NB4 (cell line): ENCODE results near the gene SLC26A9.
"Not testable (repeated sequence)": the region's sequence is repeated elsewhere in the genome, so short reads cannot be mapped to it uniquely, and the experiment has no call there.

Experiments
- DNase-seq: peaks from one replicate; pipeline ENCODE4 v3.0.0; 2010; ENCODE audit warnings: low read depth
- H3K4me3 ChIP-seq: one replicate; pipeline ENCODE4 v1.5.1; 2011; ENCODE audit warnings: mild to moderate bottlenecking, low read depth, low read length, moderate library complexity
- CTCF ChIP-seq: IDR thresholded peaks from one replicate; pipeline ENCODE4 v1.5.1; 2012; ENCODE audit warnings: low read depth, low read length
- MYC ChIP-seq: IDR thresholded peaks from 2 replicates; pipeline ENCODE4 v1.6.1; 2011; ENCODE audit warnings: low read depth, low read length
- POLR2A ChIP-seq: IDR thresholded peaks from 2 replicates; pipeline ENCODE4 v1.6.1; 2011; ENCODE audit warnings: mild to moderate bottlenecking; ENCODE audit not compliant: insufficient read length; ENCODE audit errors: extremely low read depth
- TF ChIP-seq, protein P1 (sequence below): IDR thresholded peaks from 2 replicates; pipeline ENCODE4 v1.6.1; 2011; ENCODE audit warnings: low read depth, low read length

SLC26A9 gene

GRCh38 chr1:205883792-205884191, 59.5 kb downstream of the SLC26A9 start:
- no peak for TF ChIP-seq CTCF
- TF ChIP-seq POLR2A: no peak
- TF ChIP-seq, protein P1, sequence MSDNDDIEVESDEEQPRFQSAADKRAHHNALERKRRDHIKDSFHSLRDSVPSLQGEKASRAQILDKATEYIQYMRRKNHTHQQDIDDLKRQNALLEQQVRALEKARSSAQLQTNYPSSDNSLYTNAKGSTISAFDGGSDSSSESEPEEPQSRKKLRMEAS: no peak
- TF ChIP-seq MYC: no peak
- no peak for DNase-seq

DNA sequence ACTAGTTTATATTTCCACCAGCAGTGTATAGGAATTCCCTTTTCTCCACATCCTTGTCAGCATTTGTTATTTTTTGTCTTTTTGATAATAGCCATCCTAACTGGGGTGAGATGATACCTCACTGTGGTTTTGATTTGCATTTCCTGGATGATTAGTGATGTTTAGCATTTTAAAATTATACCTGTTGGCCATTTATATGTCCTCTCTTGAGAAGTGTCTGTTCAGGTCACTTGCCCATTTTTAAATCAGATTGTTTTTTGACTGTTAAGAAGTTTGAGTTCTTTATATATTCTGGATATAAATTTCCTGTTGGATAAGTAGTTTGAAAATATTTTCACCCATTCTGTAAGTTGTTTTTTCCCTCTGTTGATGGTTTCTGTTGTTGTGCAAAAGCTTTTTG, 62.3 kb downstream of the SLC26A9 start:
- no peak for DNase-seq
- TF ChIP-seq, protein P1: no peak
- TF ChIP-seq MYC: no peak
- TF ChIP-seq CTCF: no peak
- no peak for TF ChIP-seq POLR2A

More at GRCh38 chr1:205883792-205884191, 59.5 kb downstream of the SLC26A9 start:
- no peak overlapping the region for H3K4me3 ChIP-seq

DNA sequence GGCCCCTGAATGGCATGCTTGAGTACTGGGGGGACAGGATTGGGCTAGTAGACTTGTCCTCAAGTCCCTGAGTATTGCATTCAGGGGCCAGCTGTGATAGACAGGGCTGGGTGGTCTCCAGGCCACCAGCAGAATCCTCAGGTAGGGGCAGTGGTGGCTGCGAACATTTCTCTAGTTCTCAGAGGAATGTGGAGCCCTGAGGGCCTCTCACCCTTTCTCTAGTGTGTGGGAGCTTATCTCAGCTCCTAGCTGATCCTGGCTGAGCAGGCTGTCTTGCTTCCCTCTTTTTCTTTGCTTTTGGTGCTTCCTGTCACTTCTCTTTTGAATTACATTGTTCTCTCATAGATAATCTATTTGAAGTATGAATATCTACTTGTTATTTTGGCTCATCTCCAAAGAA, 63.3 kb downstream of the SLC26A9 start:
- DNase-seq: no peak
- TF ChIP-seq, protein P1: no peak
- H3K4me3 ChIP-seq: no peak overlapping the region

More for the DNA sequence above, 62.3 kb downstream of the SLC26A9 start:
- H3K4me3 ChIP-seq: no peak overlapping the region

- H3K4me3 ChIP-seq: no peak overlapping the region
- TF ChIP-seq, protein P1: no peak
- TF ChIP-seq CTCF: no peak
- TF ChIP-seq MYC: no peak
- no peak for TF ChIP-seq POLR2A
- no peak for DNase-seq
Observed at GRCh38 chr1:205878026-205878425, 65.2 kb downstream of the SLC26A9 start.

- H3K4me3 ChIP-seq, DNase-seq: not testable (repeated sequence)
Observed at GRCh38 chr1:205873148-205873547, 70.1 kb downstream of the SLC26A9 start.

GRCh38 chr1:205870236-205870635, 73.0 kb downstream of the SLC26A9 start:
- TF ChIP-seq, protein P1: no peak
- TF ChIP-seq MYC (no peak), POLR2A (no peak), CTCF (no peak)
- DNase-seq: no peak
- H3K4me3 ChIP-seq: no peak overlapping the region
